ENCODE results near the gene SH2D2A.

GRCh38 chr1:156823210-156823790, 6.7 kb upstream of the SH2D2A start:
- no peak for TF ChIP-seq CTCF (IDR thresholded peaks at IDR 0.05; ENCODE audit: low read depth, low read length)
- TF ChIP-seq, protein P1, sequence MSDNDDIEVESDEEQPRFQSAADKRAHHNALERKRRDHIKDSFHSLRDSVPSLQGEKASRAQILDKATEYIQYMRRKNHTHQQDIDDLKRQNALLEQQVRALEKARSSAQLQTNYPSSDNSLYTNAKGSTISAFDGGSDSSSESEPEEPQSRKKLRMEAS (IDR thresholded peaks at IDR 0.05; ENCODE audit: low read depth, low read length) = no peak

Measured in NB4 (cell line).